BJ (cell line): ENCODE measurements around the gene GCLM. TPM values are rescaled to one million over a fixed set of nuclear protein-coding genes. Genes with fewer than 3 reads are reported as not detected.
A peak's percentile ranks its signal among the peaks of the same experiment; 100 is the strongest.

ENCODE experiments used
- CTCF ChIA-PET: fragments of 350-600 bp; formaldehyde crosslinking; extraction: SDS; loops from one replicate; lab custom pipeline; 2021; ENCODE audit warnings: antibody characterized with exemption, inconsistent platforms; lab: Yijun Ruan, JAX
- POLR2A ChIA-PET: fragments of 300-600 bp; sonication (Branson Sonifier 250); formaldehyde crosslinking; extraction: SDS; loops from one replicate; lab custom pipeline; 2021; ENCODE audit warnings: antibody characterized with exemption; lab: Charles Lee
- DNase-seq: peaks from one replicate; pipeline ENCODE4 v3.0.0-alpha.2; 2011; ENCODE audit warnings: low read depth
- H3K27me3 ChIP-seq: 2 replicates; pipeline ENCODE4 v1.6.0; 2011; ENCODE audit warnings: low read length; ENCODE audit not compliant: control insufficient read depth, insufficient read depth
- H3K36me3 ChIP-seq: 2 replicates; pipeline ENCODE4 v1.5.1; 2011; ENCODE audit warnings: low read length; ENCODE audit not compliant: control insufficient read depth, insufficient read depth
- H3K4me3 ChIP-seq: 2 replicates; pipeline ENCODE4 v1.5.1; 2011; ENCODE audit warnings: low read depth, mild to moderate bottlenecking, control low read depth, low read length
- polyA plus RNA-seq: library from polyadenylated mRNA; depleted of rRNA; stranded (reverse); fragments of >200 nt; gene quantifications from 2 replicates; pipeline ENCODE4 v1.2.3, GENCODE V29; 2011
- TF ChIP-seq, protein P1 (sequence below): IDR thresholded peaks from 2 replicates; pipeline ENCODE4 v1.5.1; 2011; ENCODE audit warnings: low read depth, mild to moderate bottlenecking, control low read depth, inconsistent platforms, low read length, moderate library complexity; ENCODE audit not compliant: insufficient read depth

Gene GCLM
- polyA plus RNA-seq, 1 experiment, result 19.1 TPM

DNA sequence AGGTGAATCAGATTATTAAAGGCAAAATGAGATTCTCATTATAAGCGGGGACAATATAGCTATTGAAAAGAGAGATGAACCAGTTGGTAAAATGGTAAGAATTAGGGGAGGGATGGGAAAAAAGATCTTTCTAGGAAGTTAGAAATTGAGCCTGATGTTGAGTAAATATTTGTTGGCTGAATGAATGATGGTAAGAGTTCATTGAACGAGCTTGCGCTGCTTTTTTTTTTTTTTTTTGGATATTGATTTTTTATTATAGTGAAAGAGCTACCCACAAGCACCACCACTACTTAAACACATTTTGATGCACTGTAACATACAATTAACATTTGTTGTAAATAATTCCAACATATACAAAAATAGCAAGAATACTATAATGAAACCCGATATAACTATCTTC, 1.1 kb upstream of the GCLM start:
- no peaks in the 10 kb centered on the region for H3K27me3 ChIP-seq
- TF ChIP-seq, protein P1, sequence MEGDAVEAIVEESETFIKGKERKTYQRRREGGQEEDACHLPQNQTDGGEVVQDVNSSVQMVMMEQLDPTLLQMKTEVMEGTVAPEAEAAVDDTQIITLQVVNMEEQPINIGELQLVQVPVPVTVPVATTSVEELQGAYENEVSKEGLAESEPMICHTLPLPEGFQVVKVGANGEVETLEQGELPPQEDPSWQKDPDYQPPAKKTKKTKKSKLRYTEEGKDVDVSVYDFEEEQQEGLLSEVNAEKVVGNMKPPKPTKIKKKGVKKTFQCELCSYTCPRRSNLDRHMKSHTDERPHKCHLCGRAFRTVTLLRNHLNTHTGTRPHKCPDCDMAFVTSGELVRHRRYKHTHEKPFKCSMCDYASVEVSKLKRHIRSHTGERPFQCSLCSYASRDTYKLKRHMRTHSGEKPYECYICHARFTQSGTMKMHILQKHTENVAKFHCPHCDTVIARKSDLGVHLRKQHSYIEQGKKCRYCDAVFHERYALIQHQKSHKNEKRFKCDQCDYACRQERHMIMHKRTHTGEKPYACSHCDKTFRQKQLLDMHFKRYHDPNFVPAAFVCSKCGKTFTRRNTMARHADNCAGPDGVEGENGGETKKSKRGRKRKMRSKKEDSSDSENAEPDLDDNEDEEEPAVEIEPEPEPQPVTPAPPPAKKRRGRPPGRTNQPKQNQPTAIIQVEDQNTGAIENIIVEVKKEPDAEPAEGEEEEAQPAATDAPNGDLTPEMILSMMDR, result no peak
- ChIA-PET CTCF (interaction anchor here (0.7 to 2.8 kb wide), 21 partner anchors 9 to 425 kb away, joined by 3 to 17 read pairs (median 6); no protein-coding TSS in a partner anchor), POLR2A (no interaction called here)
- DNase-seq, result no peak
- no peaks in the 10 kb centered on the region for H3K36me3 ChIP-seq
- no peak overlapping the region for H3K4me3 ChIP-seq

DNA sequence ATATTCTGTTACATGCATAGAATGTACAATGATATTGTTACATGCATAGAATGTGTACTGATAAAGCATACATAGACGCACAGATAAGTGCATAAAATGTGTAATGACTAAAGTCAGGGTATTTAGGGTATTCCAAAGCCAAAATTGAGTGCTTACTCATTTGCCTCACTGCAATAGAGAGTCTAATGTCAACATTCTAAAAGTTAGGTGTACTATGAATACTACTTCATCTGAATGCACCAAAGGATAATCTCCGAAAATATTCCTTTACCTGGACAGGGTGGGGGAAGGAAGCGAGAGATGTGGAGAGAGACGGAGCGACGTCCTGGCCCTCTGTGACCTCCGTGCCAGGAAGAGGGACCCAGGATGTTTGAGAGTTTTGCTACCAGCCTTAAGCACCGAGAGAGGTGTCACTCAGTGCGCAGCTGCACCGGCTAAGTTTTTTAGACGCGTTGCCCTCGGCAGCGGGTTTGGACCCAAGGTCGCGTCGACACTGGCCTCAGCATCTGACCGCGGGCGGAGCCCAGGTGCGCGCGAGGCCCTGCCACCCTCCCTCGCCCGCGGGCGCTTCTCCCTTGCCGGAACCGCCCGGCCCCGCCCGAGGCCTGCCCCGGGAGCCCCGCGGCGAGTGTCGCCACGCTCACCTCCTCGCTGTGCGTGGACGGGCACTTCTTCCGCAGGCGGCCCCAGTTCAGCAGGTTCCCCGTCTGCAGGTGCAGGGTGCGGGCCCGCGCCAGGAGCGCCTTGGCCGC, 660 bp downstream of the GCLM start:
- TF ChIP-seq, protein P1, result no peak
- no peak for DNase-seq
- H3K36me3 ChIP-seq, result no peaks in the 10 kb centered on the region
- CTCF ChIA-PET, result interaction anchor here (0.6 to 2.8 kb wide), 16 partner anchors 8 to 427 kb away, joined by 3 to 17 read pairs (median 6); no protein-coding TSS in a partner anchor
- H3K27me3 ChIP-seq, result no peaks in the 10 kb centered on the region
- peak overlapping the region; percentile 90 for H3K4me3 ChIP-seq
- POLR2A ChIA-PET, result interaction anchor here (1.0 kb wide), 1 partner anchor 112 kb away, joined by 3 read pairs; no protein-coding TSS in a partner anchor

GRCh38 chr1:93907718-93908117, 1.5 kb downstream of the GCLM start:
- Histone ChIP-seq H3K27me3 (no peaks in the 10 kb centered on the region), H3K36me3 (no peaks in the 10 kb centered on the region), H3K4me3 (peak overlapping the region; percentile 90)
- TF ChIP-seq, protein P1, result no peak
- ChIA-PET POLR2A (no interaction called here), CTCF (interaction anchor here (1.6 kb wide), 1 partner anchor 14 kb away, joined by 9 read pairs; no protein-coding TSS in a partner anchor)
- DNase-seq, result no peak

DNA sequence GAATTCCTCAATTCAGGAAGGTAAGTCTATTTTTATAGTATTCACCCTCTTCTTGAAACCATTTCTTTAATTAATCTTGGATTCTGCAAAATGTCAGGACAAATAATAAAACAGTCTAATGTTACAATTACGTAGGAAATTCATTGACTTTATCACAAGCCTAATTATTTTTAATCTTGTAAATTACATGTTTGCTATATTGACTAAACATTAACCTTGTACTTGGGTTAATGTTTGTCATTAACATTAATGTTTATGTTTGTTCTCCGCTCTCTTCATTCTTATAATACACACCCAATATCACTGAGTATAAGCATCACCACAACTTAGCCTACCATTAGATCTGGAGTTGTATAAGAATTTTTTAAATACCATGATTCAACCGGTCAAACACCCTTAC, 2.8 kb downstream of the GCLM start:
- TF ChIP-seq, protein P1, result no peak
- CTCF ChIA-PET, result no interaction called here
- Histone ChIP-seq H3K27me3 (no peaks in the 10 kb centered on the region), H3K36me3 (no peaks in the 10 kb centered on the region), H3K4me3 (no peak overlapping the region)
- POLR2A ChIA-PET, result no interaction called here
- DNase-seq, result no peak

DNA sequence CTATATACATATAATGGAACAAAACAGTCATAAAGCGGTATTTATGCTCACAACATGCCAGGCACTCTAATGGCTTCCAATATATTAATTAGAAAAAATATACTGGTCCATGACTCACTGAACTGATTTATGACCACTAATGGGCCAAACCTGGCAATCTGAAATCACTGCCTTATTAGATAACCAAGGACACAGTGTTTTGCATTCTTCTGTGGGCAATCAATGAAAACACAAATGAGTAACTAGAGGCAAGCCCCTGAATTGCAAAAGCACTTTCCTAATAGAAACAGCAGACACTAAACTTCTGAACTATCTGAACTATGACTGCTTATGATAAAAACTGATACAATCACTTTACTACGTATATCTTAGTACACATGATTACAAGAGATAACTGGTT, 3.5 kb downstream of the GCLM start:
- no peaks in the 10 kb centered on the region; the same call in 1 of the 2 replicates for H3K36me3 ChIP-seq
- ChIA-PET CTCF (no interaction called here), POLR2A (no interaction called here)
- DNase-seq, result no peak
- H3K4me3 ChIP-seq, result no peak overlapping the region
- no peaks in the 10 kb centered on the region for H3K27me3 ChIP-seq
- TF ChIP-seq, protein P1, result no peak
